ENCODE results near the gene EIF5. TPM values are rescaled to one million over a fixed set of nuclear protein-coding genes. Genes with fewer than 3 reads are reported as not detected.

EIF5 gene
- total RNA-seq, 2 donors from 2014 or later = 89.2 to 373 TPM

- Histone ChIP-seq H3K4me3 (no peak overlapping the region), H3K4me1 (ENCODE audit: control insufficient read depth in 1 of 2, low read depth in 2 of 2) (no peaks in the 10 kb centered on the region), H3K36me3 (no peaks in the 10 kb centered on the region), H3K27me3 (replicated peaks; ENCODE audit: insufficient read depth) (no peaks in the 10 kb centered on the region), H3K27ac (no peak overlapping the region), H3K9me3 (no peaks in the 10 kb centered on the region)
- ATAC-seq (ENCODE audit: insufficient number of reproducible peaks, low FRiP score, low read depth) = no peak
- TF ChIP-seq CTCF (IDR thresholded peaks at IDR 0.05) = no peak
- no peak for DNase-seq (ENCODE audit: low spot score)
Measured at GRCh38 chr14:103301512-103302354, 32.3 kb upstream of the EIF5 start.

GRCh38 chr14:103302966-103303365, 31.1 kb upstream of the EIF5 start:
- no peak for TF ChIP-seq CTCF (IDR thresholded peaks at IDR 0.05)
- H3K9me3 ChIP-seq = no peaks in the 10 kb centered on the region
- H3K4me1 ChIP-seq (ENCODE audit: control insufficient read depth in 1 of 2, low read depth in 2 of 2) = no peaks in the 10 kb centered on the region
- no peak overlapping the region for H3K27ac ChIP-seq
- H3K27me3 ChIP-seq (replicated peaks; ENCODE audit: insufficient read depth) = no peaks in the 10 kb centered on the region
- no peak overlapping the region for H3K4me3 ChIP-seq
- H3K36me3 ChIP-seq = no peaks in the 10 kb centered on the region
- ATAC-seq (ENCODE audit: insufficient number of reproducible peaks, low FRiP score, low read depth) (no peak), DNase-seq (ENCODE audit: low spot score) (no peak)

- Histone ChIP-seq H3K36me3 (no peaks in the 10 kb centered on the region), H3K9me3 (no peaks in the 10 kb centered on the region), H3K4me1 (ENCODE audit: control insufficient read depth in 1 of 2, low read depth in 2 of 2) (no peaks in the 10 kb centered on the region), H3K4me3 (no peak overlapping the region), H3K27ac (no peak overlapping the region), H3K27me3 (replicated peaks; ENCODE audit: insufficient read depth) (no peaks in the 10 kb centered on the region)
- no peak for DNase-seq (ENCODE audit: low spot score)
- TF ChIP-seq CTCF (IDR thresholded peaks at IDR 0.05) = no peak
- no peak for ATAC-seq (ENCODE audit: insufficient number of reproducible peaks, low FRiP score, low read depth)
Measured at GRCh38 chr14:103304706-103305105, 29.3 kb upstream of the EIF5 start.

- no peak for TF ChIP-seq CTCF (IDR thresholded peaks at IDR 0.05)
- Histone ChIP-seq H3K4me3 (no peak overlapping the region), H3K4me1 (ENCODE audit: control insufficient read depth in 1 of 2, low read depth in 2 of 2) (no peaks in the 10 kb centered on the region), H3K36me3 (no peaks in the 10 kb centered on the region), H3K9me3 (no peaks in the 10 kb centered on the region), H3K27ac (no peak overlapping the region), H3K27me3 (replicated peaks; ENCODE audit: insufficient read depth) (no peaks in the 10 kb centered on the region)
- no peak for ATAC-seq (ENCODE audit: insufficient number of reproducible peaks, low FRiP score, low read depth)
- DNase-seq (ENCODE audit: low spot score) = no peak
Measured at GRCh38 chr14:103308717-103309616, 25.1 kb upstream of the EIF5 start.

GRCh38 chr14:103310576-103311095, 23.4 kb upstream of the EIF5 start:
- Histone ChIP-seq H3K4me3 (no peak overlapping the region), H3K4me1 (ENCODE audit: control insufficient read depth in 1 of 2, low read depth in 2 of 2) (no peaks in the 10 kb centered on the region), H3K27ac (no peak overlapping the region), H3K36me3 (no peaks in the 10 kb centered on the region), H3K9me3 (no peaks in the 10 kb centered on the region), H3K27me3 (replicated peaks; ENCODE audit: insufficient read depth) (no peaks in the 10 kb centered on the region)
- no peak for DNase-seq (ENCODE audit: low spot score)
- ATAC-seq (ENCODE audit: insufficient number of reproducible peaks, low FRiP score, low read depth) = no peak
- no peak for TF ChIP-seq CTCF (IDR thresholded peaks at IDR 0.05)
